Measurements from ENCODE around the gene NPAS3.

Gene NPAS3

DNA sequence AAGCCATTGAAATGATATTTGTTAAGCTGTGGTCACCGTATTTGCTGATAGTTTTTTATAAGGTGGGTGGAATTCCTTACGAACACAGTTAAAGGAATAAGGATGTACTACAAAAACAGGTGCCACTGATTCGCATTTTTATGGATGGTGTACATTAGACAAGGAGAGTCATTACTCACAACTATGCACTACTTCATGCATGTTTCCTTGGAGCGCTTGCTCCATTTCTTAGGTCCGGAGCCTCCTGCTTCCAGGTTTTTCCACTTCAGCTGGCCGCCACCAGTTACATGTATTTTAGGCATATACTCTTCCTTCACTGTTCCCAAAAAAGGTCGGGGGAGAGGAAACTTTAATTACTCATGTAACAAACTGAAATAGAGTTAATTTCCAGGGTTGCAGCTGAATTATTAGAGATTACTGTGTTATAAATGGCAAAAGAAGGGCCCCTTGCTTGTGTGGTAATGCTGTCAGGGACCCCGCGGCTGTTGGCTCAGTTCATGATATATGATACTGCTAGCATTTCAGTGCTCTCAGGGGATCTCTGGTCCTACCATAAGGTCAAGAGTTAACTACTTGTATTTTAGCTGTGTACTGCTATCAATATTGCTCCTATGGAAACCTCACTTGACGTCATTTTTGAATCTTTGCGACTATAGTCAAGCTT is 454.7 kb downstream of the NPAS3 start:
- DNase-seq: no peak

DNA sequence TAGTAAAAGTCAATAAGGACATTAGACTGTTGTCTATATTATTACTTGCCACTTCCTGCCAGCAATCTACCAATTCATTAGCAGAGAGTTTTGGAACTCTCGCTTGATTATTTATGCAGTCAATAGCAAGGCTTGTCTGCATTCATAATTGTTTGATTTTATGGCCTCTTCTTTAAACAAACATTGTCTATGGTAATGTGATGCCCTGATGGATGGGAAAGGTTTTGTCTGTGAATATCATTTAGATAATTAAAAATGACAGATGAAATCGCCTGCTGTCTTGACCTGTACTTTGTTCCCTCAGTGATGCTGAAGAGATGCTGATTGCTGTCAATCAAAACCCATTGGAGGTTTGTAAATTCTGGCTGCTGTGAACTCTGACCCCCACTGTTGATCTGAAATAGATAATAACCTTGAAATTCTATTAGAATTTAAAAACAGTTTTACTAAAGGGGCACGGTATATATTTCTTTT is 455.3 kb downstream of the NPAS3 start:
- no peak for DNase-seq

DNA sequence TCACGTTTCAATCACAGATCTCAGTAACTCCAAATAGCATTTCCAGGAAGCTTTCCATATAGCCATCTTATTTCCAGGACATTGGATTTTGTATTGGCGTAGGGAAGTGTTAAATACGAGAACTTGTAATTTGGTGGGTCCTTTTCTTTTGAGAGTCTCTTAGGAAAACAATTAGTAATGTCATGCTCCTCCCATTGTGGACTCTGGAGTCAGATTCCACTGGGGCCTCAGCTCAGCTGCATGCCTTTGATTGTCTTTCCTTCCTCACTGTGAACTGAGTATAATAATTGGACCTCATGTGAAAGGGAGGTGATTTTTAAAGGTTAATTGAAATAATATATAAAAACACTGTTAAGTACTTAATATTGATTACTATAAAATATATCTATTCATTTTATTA is 462.6 kb downstream of the NPAS3 start:
- no peak for DNase-seq

DNA sequence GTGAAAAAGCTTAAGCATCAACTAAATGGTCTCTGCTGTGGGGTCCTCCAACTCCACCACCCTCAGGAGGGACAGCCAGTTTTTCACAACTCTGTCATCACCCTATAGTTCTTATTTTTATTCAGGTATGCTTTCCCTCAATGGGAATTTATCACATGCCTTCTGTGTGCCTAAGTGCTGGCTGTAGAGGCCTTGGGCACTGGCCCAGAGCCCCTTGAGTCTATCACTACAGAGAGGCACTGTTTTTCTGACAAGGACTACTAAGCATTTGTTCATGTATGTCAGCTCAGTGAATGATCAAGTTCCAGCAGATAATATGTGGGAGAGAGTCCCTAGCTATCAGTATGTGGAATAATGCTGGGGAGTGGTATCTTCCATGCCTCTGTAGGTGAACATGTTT is 463.9 kb downstream of the NPAS3 start:
- no peak for DNase-seq

DNA sequence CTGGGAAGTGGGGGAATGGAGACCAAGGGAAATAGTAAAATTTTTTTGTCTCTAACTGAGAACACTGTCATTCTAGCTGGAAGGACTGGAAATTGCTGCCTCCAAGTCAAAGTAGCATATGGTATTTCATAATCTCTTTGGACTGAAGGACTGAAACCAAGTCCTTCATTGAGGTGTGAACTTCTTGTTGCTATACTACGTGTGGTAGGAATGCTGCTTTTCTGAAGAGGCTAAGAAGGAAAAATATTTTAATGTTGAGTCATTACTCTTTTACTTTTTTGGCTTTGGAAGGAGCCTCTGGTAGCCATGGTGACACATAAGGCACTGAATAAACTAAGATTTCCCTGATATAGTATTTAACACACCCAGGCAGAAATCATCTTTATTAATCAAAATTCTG is 465.4 kb downstream of the NPAS3 start:
- DNase-seq: no peak

DNA sequence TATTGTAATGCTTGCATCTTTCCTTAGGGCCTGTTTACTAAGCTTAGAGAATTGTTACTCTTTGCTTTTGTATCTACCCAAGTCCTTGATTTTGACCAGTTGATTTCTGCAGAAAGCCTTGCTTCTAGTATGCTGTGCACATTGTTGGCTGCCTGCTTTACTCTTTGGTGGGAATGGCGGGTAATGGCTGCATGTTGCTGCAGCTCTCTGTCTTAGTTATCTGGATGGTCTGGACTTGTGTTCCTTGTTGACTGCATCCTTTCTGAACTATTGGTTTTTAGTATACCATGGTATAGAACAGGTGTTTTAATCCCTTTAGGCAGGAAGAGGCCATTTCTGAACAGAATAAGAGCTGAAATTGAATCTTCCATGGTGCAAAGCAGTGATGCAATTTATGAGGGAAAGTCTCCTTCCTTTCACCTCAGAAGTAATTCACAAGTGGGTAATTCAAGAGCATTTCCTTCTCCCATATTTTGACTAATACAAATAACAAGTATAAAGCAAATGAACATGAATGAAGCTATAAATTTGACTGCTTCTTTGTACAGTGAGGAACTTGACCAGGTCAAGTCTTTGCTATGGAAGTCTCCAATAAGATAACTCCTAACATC is 466.4 kb downstream of the NPAS3 start:
- DNase-seq: no peak

DNA sequence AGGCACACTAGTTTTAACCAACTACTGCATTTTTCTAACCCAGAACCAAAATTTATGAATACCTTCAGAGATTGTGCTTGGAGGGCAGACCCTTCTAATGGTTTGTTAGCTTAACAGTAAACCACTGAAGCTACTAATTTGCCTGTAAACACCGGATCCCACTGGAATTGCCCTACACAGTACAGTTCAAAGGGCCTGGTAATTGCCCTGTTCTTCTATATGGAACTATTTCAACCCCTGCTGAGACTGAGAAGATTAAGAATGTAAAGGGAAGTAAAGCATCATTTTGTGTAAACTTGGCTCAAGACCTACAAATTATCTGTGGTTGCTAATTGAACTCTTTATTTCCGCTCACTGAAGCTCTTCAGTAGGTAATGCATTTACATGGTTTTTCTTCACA is 468.1 kb downstream of the NPAS3 start:
- DNase-seq: no peak

DNA sequence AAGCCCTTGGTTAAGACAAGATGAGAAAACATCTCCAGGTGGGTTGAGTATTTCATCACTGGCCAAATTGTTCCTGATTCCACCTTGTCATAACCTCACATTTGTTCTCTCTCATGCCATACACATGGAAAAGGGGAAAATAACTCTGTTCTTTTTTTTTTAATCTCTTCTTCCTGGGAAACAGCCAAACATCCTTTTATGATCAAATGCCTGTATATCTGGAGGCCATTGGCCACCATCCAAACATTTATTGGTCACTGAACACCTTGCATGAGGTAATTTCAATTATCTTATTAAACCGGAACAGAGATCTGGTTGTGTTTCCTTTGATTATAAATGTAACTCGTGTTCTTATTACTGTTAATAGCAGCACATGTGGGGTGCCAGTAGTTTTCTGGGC is 469.6 kb downstream of the NPAS3 start:
- no peak for DNase-seq

DNA sequence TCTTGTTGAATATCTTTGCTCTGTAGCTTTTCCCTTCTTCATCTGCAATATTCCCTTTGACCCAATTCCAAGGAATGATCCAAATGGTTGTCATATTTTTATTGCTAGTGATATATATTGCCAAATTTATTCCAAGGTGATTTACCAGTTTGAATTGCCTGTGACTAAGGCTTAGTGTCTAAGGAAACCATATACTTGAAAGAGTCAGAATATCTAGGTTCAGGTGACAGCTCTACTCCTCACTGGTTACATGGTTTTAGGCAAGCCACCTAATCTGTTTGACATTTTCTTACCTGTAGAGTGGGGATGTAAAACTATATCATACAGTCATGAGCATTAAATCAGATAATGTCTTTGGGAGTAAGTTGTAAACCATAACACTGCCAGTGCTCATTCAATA is 473.8 kb downstream of the NPAS3 start:
- DNase-seq: no peak

DNA sequence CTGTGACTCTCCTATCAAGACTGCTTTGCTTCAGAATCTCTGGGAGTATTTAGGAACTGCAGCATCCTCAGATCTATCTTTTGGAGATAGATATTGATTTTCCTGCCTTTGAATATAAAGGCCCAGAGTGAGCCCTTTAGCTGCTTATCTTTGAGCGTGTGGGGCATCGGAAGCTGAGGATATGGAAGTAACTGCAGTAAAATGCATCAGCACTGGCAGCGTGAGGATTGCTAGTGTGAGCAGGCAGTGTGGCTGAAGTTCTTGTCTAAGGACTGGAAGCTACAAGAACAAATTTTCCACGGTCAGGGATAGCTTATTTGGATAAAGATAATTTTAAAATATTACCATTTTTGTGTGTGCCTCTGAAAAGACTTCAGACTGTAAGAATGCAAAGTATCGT is 474.7 kb downstream of the NPAS3 start:
- peak in 1 of 3 donors; percentile 5 for DNase-seq

DNA sequence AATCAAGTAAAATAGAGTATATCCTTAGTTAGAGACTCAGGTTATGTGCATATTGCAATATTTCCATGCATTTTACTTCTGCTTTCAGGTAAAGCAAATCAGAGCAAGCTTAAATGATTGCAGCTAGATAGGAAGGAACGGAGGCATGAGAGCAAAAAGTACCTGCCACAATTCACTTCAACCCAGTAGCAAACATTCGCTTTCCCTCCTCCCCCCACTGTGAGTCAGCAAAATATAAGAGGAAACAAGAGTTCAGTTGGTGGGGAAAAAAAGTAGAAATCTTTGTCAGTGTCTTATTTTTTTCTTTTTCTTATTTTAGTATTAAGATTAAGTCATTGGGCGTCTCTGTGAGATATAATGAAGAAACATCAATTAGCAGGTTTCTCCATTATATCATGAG is 475.4 kb downstream of the NPAS3 start:
- peak; percentile 41 to 60 (median 46) for DNase-seq

DNA sequence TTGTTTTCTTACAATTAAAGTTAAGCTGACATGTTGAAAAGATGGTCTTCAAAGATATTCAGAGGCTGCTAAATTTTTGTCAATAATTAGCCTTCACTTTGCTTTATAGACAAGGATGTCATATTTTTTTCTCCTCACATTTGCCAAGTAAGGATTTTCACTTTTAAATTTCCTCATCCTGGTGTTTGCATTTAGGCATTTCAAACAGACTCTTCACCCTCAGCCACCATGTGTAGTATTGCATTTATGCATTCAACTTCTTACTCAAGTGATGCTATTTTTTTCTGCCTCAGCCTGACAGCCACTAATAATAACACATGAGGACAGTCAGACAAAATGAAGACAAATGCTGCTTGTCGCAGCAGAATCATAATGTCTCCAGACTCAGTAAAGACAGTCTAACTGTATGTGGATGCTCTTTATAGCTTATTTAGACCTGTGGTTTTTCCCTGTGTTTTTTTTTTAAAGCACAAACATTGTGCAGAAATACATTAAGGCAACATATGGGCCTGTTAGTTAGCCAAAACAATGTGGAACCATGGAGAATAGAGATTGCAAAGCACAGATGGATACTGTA is 481.5 kb downstream of the NPAS3 start:
- no peak for DNase-seq

DNA sequence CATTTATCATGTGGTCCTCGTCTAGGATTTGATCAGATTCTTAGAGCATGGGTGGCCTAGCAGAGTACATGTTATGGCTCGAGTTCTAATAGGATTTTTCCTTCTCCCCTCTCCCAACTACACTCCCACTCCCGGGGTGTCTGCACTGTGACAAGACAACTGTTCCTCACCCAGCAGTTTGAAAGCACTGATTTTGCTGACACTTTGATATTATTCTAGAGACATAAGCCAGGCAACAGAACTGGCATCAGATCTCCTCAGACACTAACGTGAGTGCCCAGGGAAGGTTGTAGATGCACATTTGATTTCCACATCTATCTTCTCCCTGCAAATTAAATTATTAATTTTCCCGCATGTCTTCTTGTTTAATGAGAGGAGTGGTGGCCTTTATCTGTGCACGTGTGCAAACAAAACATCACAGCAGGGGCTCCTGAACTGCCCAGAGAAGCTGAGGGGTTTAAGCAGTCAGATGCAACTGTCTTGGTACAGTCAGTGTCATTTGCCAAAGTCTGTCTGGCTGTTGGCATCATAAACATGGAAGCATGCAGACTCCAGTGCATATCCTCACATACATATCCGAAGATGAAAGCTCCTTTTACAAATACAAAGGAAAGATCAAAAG is 491.8 kb downstream of the NPAS3 start:
- no peak for DNase-seq

DNA sequence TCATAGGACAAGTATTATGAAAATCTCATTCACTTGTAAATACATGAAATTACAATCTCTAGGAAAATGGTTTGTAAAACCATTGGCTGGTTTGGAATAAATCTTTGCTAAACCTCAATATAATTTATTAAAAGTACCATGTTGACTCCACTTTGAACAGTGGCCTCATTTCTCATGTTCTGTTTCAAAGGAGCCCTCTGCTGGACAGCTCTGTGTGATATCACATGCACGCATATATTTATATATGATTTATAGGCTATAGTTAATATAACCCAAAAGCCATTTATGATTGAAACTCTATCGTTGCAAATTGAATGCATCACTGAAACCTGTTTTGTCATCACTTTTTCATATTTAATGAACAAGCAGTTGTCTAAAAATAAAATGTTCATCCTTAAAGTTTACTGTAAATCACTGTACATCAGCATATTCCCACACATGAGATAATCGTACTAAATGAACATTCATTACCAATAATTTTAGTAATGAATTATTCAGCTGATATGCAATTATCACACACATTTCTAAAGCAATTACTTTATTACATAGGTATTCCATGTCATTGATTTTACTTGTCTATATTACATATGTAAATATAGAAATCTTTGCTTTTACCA is 493.8 kb downstream of the NPAS3 start:
- DNase-seq: peak; percentile 42 to 57 (median 51)

DNA sequence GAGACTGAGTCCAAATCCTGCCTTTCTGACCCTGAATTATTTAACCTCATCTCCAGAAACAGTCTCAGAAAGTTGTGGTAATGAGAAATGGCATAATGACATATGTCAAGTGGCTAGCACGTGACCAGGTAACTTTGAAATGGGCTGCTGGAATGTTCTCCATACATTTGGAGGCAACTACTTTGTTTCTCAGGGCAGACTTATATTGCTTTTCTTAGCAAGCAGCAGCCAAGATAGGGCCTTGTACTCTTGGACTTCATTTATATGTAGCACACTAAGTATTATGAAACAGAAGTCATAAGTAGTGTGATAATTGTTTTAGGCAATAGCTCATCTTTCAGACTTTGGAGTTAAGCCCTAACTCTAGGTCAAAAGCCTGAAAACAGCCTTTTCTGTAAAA is 494.7 kb downstream of the NPAS3 start:
- no peak for DNase-seq

DNA sequence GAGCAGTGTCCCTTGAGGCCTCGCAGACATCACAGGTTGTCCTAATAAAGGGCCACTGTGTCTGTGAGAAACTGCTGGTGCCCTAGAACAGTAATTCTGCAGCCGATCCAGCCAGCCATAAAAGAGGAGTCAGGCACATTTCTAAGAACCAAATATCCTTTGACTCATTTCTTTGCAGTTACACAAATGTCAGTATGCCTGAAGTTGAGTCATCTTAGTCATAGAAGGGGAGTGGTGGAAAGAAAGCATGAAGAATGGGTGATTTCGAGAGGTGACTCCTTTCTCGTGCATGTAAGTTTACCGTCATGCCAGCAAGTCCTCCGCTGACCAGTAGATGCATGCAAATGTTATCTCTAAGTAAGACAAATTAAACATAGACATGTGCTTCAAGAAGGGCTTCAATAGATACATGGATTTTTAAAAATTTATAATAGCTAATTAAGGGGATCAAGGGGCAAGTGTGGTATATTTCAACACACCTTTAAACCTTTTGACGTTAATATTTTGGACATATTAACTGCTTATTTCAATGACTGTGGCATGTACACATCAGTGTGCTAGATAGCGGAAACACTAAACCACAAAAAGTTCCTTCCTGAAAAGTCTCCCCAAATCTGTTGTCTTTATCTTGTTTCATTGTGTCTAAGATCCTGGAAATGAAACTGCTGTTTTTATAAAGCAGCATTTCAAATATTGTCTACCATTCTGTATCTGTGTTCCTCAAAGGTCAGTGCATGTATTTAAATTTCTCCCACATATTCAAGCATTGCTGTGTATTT is 497.4 kb downstream of the NPAS3 start:
- peak; percentile 52 to 84 (median 83) for DNase-seq

DNA sequence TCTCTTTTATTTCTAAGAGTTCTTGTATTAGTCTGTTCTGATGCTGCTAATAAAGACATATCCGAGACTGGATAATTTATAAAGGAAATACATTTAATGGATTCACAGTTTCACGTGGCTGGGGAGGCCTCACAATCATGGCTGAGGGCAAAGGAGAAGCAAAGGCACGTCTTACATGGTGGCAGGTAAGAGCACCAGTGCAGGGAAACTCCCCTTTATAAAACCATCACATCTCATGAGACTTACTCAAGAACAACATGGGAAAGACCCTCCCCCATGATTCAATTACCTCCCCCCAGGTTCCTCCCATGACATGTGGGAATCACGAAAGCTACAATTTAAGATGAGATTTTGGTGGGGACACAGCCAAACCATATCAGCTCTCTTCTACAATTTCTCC is 503.0 kb downstream of the NPAS3 start:
- DNase-seq: no peak

DNA sequence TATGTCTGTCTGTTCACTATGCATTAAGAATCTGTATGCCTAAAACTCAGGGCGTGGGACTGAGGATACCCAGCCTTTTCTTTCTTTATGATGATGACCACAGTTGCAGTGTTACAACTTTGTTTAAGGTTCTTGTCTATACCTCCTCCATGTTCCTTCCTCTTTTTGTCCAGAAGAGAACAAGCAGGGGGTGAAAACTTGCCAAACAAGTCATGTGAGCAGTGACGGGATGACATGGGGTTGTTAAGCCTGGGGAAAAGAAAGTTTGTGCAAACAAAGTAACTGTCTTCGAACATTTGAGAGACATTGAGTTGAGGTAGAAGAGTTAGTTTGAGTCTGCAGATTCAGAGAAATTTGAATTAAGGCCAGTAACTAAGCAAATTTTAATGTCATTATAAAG is 505.5 kb downstream of the NPAS3 start:
- DNase-seq: peak; percentile 49 to 57 (median 50)

DNA sequence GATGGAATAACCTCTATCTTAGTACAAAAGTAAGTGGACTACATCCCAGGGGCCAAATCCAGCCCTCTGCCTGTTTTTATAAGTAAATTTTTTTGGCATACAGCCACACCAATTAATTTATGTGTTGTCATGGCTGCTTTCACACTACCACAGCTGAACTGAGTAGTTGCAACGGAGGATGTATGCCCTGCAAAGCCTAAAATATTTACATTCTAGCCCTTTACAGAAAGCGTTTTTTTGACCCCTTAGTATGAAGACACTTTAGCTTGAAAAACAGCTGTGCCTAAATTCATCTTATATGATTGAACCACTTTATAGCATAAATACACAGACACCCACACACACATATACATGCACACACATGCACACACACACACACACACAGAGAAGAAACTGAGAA is 510.6 kb downstream of the NPAS3 start:
- DNase-seq: no peak

DNA sequence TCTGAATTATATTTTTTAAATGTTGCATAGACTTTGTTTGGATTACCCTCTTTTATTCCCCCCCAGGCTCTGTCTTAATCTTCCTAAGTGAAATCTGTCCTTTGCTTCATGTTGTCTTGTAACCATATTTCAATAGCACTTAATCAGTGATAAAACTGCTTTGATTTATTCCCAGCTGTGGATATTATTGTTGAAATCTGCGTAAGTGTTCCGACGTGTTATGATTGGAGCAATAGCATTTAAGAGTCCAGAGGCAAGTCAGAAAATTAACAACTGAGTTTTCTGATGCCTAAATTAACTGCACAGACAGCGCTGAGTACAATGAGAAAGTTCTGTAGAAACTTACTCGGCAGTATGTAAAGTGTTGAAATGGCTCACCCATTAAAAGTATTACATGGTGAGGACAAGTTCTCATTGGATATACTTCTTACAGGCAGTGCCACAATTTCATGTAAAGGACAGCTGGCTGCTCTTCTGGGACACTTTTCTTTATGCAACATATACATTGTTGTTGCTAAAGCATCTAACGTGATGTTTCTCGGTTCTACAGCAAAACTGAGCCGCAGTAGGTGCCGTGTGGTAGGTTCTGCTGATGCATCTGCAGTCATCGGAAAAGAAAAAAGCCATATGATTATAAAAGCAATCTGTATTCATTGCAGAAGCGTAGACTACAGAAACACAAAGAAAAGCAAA is 511.2 kb downstream of the NPAS3 start:
- no peak for DNase-seq

DNA sequence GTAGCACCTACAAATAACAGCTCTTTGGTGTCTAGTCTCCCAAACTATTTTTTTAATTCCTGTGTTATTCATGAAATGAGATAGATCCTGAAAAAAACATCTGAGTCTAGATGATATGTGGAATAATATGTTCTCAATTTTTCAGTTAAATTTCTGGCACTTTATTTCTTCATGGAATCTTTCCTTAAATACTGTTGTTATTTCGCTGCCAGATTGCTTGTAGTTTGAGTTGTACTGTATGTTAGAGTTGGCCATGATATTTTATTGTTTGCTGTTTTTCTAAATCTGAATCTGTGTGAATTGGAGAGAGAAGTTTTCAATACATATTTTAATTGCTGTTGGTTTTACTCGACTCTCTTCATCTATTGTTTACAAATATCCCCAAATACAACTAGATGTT is 511.7 kb downstream of the NPAS3 start:
- no peak for DNase-seq

DNA sequence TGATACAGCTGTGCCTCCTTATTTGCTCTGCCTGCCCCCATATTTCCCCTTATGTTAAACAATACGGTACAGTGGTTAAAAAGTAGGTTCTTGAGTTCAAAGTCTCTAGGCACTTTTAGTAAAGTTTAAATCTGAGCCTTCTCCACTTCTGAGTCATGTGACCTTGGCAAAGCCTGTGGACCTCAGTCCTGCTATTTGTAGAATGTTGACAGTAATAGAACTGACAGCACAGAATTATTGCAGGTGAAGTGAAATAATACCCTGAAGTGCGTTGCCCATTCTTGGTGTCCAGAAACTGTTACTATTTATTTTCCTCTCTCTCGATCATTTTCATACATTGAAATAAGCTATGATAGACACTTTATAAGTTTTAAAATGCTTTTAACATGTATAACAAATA is 512.5 kb downstream of the NPAS3 start:
- DNase-seq: no peak
